ENCODE data around the gene BRD7.
A peak's percentile ranks its signal among the peaks of the same experiment; 100 is the strongest.
"Not testable (repeated sequence)": the region's sequence is repeated elsewhere in the genome, so short reads cannot be mapped to it uniquely, and the experiment has no call there.

BRD7 gene

GRCh38 chr16:50354082-50354481 is 14.7 kb downstream of the BRD7 start:
- no peak for DNase-seq (ENCODE audit: low read depth)
- TF ChIP-seq CTCF (IDR thresholded peaks at IDR 0.05; ENCODE audit: low read depth, low read length, missing control alignments) = no peak
- no peak overlapping the region for H3K4me3 ChIP-seq (ENCODE audit: low read depth, low read length)
- in situ Hi-C loops (cut with HindIII; ENCODE audit: low sequenced_read_pairs) = no loop called here

GRCh38 chr16:50351952-50352351 is 16.8 kb downstream of the BRD7 start:
- in situ Hi-C loops (cut with HindIII; ENCODE audit: low sequenced_read_pairs) = no loop called here
- H3K4me3 ChIP-seq (ENCODE audit: low read depth, low read length) = no peak overlapping the region
- no peak for TF ChIP-seq CTCF (IDR thresholded peaks at IDR 0.05; ENCODE audit: low read depth, low read length, missing control alignments)
- DNase-seq (ENCODE audit: low read depth) = no peak

- in situ Hi-C loops (cut with HindIII; ENCODE audit: low sequenced_read_pairs) = no loop called here
- peak; percentile 48 for DNase-seq (ENCODE audit: low read depth)
- H3K4me3 ChIP-seq (ENCODE audit: low read depth, low read length) = no peak overlapping the region
- TF ChIP-seq CTCF (IDR thresholded peaks at IDR 0.05; ENCODE audit: low read depth, low read length, missing control alignments) = no peak
These were observed 17.7 kb downstream of the BRD7 start for GRCh38 chr16:50351116-50351515.

GRCh38 chr16:50345210-50345609 is 23.6 kb downstream of the BRD7 start:
- H3K4me3 ChIP-seq (ENCODE audit: low read depth, low read length); in situ Hi-C loops (cut with HindIII; ENCODE audit: low sequenced_read_pairs); DNase-seq (ENCODE audit: low read depth): not testable (repeated sequence)

- DNase-seq (ENCODE audit: low read depth); H3K4me3 ChIP-seq (ENCODE audit: low read depth, low read length); in situ Hi-C loops (cut with HindIII; ENCODE audit: low sequenced_read_pairs): not testable (repeated sequence)
These were observed 25.2 kb downstream of the BRD7 start for GRCh38 chr16:50343566-50343965.

- in situ Hi-C loops (cut with HindIII; ENCODE audit: low sequenced_read_pairs) = no loop called here
- no peak overlapping the region for H3K4me3 ChIP-seq (ENCODE audit: low read depth, low read length)
- DNase-seq (ENCODE audit: low read depth) = peak; percentile 33
- TF ChIP-seq CTCF (IDR thresholded peaks at IDR 0.05; ENCODE audit: low read depth, low read length, missing control alignments) = no peak
These were observed 28.2 kb downstream of the BRD7 start for GRCh38 chr16:50340578-50340977.

GRCh38 chr16:50338371-50339231 is 30.2 kb downstream of the BRD7 start:
- no peak for TF ChIP-seq CTCF (IDR thresholded peaks at IDR 0.05; ENCODE audit: low read depth, low read length, missing control alignments)
- DNase-seq (ENCODE audit: low read depth) = no peak
- no peak overlapping the region for H3K4me3 ChIP-seq (ENCODE audit: low read depth, low read length)
- in situ Hi-C loops (cut with HindIII; ENCODE audit: low sequenced_read_pairs) = no loop called here

Measured in astrocyte of the cerebellum (primary cell).